Parathyroid adenoma (tissue), 2 donors: ENCODE measurements around the gene LRRK1.

Experiments
- H2AFZ ChIP-seq: fragments of 300-600 bp; sonication (generic); one replicate; pipeline ENCODE4 v1.7.0; 2017; ENCODE audit warnings: antibody characterized with exemption, mild to moderate bottlenecking
- H3K27ac ChIP-seq: fragments of 300-600 bp; sonication (generic); one replicate; pipeline ENCODE4 v1.7.0; 2017
- H3K27me3 ChIP-seq: fragments of 300-600 bp; sonication (generic); one replicate; pipeline ENCODE4 v1.7.0; 2017; ENCODE audit warnings: low read length; ENCODE audit not compliant: control insufficient read depth, insufficient read depth
- H3K36me3 ChIP-seq: fragments of 300-600 bp; sonication (generic); one replicate; pipeline ENCODE4 v1.7.0; 2017; ENCODE audit warnings: low read length; ENCODE audit not compliant: control insufficient read depth, insufficient read depth
- H3K4me1 ChIP-seq: fragments of 300-600 bp; sonication (generic); one replicate; pipeline ENCODE4 v1.7.0; 2017; ENCODE audit warnings: control low read depth
- H3K4me2 ChIP-seq: fragments of 300-600 bp; sonication (generic); one replicate; pipeline ENCODE4 v1.7.0; 2017; ENCODE audit warnings: low read length
- H3K4me3 ChIP-seq: fragments of 300-600 bp; sonication (generic); one replicate; pipeline ENCODE4 v1.7.0; 2017; ENCODE audit warnings: low read depth, low read length
- H3K79me2 ChIP-seq: fragments of 300-600 bp; sonication (generic); one replicate; pipeline ENCODE4 v1.7.0; 2017; ENCODE audit warnings: control low read depth
- H3K9ac ChIP-seq: fragments of 300-600 bp; sonication (generic); one replicate; pipeline ENCODE4 v1.7.0; 2017; ENCODE audit warnings: mild to moderate bottlenecking
- H3K9me3 ChIP-seq: fragments of 300-600 bp; sonication (generic); one replicate; pipeline ENCODE4 v1.7.0; 2017; ENCODE audit warnings: low read length; ENCODE audit not compliant: control insufficient read depth
- TF ChIP-seq, protein P1 (sequence below): fragments of 300-600 bp; sonication (generic); IDR thresholded peaks from one replicate; pipeline ENCODE4 v1.7.0; 2017; ENCODE audit warnings: antibody characterized with exemption, mild to moderate bottlenecking
- donor health status: primary hyperparathyroidism.

LRRK1 gene

GRCh38 chr15:101026656-101027272 lies 107.6 kb downstream of the LRRK1 start:
- Histone ChIP-seq H2AFZ (no peak overlapping the region), H3K9me3 (no peaks in the 10 kb centered on the region), H3K4me2 (no peak overlapping the region), H3K4me1 (no peaks in the 10 kb centered on the region), H3K27ac (no peak overlapping the region), H3K27me3 (no peaks in the 10 kb centered on the region), H3K79me2 (no peaks in the 10 kb centered on the region), H3K4me3 (no peak overlapping the region), H3K9ac (no peak overlapping the region), H3K36me3 (no peaks in the 10 kb centered on the region)
- TF ChIP-seq, protein P1, sequence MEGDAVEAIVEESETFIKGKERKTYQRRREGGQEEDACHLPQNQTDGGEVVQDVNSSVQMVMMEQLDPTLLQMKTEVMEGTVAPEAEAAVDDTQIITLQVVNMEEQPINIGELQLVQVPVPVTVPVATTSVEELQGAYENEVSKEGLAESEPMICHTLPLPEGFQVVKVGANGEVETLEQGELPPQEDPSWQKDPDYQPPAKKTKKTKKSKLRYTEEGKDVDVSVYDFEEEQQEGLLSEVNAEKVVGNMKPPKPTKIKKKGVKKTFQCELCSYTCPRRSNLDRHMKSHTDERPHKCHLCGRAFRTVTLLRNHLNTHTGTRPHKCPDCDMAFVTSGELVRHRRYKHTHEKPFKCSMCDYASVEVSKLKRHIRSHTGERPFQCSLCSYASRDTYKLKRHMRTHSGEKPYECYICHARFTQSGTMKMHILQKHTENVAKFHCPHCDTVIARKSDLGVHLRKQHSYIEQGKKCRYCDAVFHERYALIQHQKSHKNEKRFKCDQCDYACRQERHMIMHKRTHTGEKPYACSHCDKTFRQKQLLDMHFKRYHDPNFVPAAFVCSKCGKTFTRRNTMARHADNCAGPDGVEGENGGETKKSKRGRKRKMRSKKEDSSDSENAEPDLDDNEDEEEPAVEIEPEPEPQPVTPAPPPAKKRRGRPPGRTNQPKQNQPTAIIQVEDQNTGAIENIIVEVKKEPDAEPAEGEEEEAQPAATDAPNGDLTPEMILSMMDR: no peak

GRCh38 chr15:101027273-101027901 lies 108.2 kb downstream of the LRRK1 start:
- Histone ChIP-seq H3K4me1 (no peaks in the 10 kb centered on the region), H3K9me3 (no peaks in the 10 kb centered on the region), H3K4me3 (no peak overlapping the region), H3K4me2 (no peak overlapping the region), H3K36me3 (no peaks in the 10 kb centered on the region), H3K9ac (no peak overlapping the region), H3K27ac (no peak overlapping the region), H3K79me2 (no peaks in the 10 kb centered on the region), H3K27me3 (no peaks in the 10 kb centered on the region), H2AFZ (no peak overlapping the region)
- TF ChIP-seq, protein P1: no peak

- no peak overlapping the region for H3K4me2 ChIP-seq
- H3K27ac ChIP-seq: no peak overlapping the region
- H3K4me3 ChIP-seq: no peak overlapping the region
- no peaks in the 10 kb centered on the region for H3K79me2 ChIP-seq
- no peak overlapping the region for H3K9ac ChIP-seq
- no peaks in the 10 kb centered on the region for H3K4me1 ChIP-seq
- TF ChIP-seq, protein P1: no peak
- H3K9me3 ChIP-seq: no peaks in the 10 kb centered on the region
- no peak overlapping the region for H2AFZ ChIP-seq
- no peaks in the 10 kb centered on the region for H3K36me3 ChIP-seq
- H3K27me3 ChIP-seq: no peaks in the 10 kb centered on the region
Measured at GRCh38 chr15:101027920-101028319, 108.8 kb downstream of the LRRK1 start.

DNA sequence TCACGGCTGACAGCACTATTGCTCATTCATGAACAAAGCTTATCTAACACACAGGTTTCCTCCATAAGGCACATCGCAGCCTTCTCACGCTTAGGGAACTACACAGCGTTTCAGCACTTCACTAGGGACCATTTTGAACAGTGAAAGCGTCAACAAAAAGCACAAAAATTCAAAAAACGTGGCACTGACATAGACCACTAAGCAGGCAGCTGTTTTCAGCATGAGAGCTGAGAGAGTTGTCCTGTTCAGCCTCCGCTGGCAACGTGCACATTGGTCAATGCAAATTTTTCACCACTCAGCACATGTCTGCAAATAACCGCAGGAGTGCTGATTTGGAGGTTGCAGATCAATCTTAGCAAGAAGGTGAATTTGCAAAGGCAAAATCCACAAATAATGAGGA lies 109.2 kb downstream of the LRRK1 start:
- Histone ChIP-seq H3K4me1 (no peaks in the 10 kb centered on the region), H3K4me2 (no peak overlapping the region), H3K9me3 (no peaks in the 10 kb centered on the region), H3K27ac (no peak overlapping the region), H3K27me3 (no peaks in the 10 kb centered on the region), H3K9ac (no peak overlapping the region), H3K4me3 (no peak overlapping the region), H2AFZ (no peak overlapping the region), H3K36me3 (no peaks in the 10 kb centered on the region), H3K79me2 (no peaks in the 10 kb centered on the region)
- TF ChIP-seq, protein P1: no peak
